ENCODE data around the gene C9orf50.

Gene C9orf50

DNA sequence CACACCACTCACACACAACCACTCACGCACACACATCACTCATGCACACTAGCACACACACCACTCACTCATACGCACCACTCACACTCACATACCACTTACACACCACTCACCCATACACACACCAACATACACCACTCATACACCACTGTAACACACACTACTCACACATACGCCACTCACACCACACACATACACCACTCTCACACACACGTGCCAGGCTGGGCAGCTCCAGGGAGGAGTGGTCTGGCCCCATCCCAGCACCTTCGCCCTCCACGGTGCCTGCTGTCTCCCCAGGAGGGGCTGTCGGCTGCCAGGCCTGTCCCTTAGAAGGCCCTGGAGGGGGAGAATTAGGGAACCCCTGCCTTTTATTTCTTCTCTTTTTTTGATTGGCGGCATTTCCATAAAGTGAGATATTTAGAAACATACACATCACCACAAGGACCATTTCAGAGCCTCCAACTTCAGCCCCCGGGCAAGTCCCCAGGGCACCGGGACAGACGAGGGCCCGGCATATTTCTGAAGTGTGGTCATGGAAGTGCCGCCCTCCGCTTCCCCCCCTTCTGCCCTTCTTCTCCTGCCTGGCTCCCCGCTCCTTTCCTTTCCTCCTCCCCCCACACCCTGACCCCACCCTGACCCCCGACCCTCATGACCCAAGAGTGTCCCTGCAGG is 27.3 kb upstream of the C9orf50 start:
- TF ChIP-seq CTCF (conservative IDR thresholded peaks at IDR 0.05; ENCODE audit: low read depth, low read length): no peak
- no peak for DNase-seq (ENCODE audit: low read depth)
- no peak overlapping the region for H3K4me3 ChIP-seq (ENCODE audit: low read depth, low read length)

DNA sequence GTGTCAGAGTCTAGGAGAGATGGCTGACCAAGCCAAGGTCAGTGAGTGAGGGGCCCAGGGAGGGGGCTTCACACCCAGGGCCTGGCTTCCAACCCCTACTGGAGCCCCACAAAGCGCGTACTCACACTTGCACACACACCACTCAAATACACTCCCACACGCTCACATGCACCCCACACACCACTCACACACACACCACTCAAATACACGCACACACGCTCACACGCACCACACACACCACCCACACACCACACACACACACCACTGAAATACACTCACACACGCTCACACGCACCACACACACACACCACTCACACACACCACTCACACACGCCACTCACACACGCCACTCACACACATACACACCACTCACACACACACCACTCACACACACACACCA is 26.7 kb upstream of the C9orf50 start:
- no peak overlapping the region for H3K4me3 ChIP-seq (ENCODE audit: low read depth, low read length)
- no peak for DNase-seq (ENCODE audit: low read depth)
- no peak for TF ChIP-seq CTCF (conservative IDR thresholded peaks at IDR 0.05; ENCODE audit: low read depth, low read length)

DNA sequence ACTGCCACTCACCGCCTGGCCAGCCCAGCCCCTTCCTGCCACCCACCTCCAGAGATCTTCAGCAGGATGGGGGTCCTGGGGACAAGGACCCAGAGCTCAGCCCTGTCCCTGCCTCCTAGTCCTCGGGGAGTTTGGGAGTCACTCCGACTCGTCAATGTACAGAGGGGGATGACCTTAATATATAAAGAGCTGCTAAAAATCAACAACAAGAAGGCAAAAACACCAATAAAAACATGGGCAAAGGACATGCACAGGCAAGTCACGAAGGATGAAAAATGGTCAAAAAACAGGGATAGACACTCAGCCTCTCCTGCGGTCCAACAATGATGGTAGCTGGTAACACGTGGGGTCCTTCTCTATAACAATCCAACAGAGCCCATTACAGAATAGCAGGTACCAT is 25.8 kb upstream of the C9orf50 start:
- DNase-seq (ENCODE audit: low read depth): no peak
- H3K4me3 ChIP-seq (ENCODE audit: low read depth, low read length): no peak overlapping the region
- TF ChIP-seq CTCF (conservative IDR thresholded peaks at IDR 0.05; ENCODE audit: low read depth, low read length): no peak

- no peak for DNase-seq (ENCODE audit: low read depth)
- TF ChIP-seq CTCF (conservative IDR thresholded peaks at IDR 0.05; ENCODE audit: low read depth, low read length): no peak
- H3K4me3 ChIP-seq (ENCODE audit: low read depth, low read length): no peak overlapping the region
These were observed 25.4 kb upstream of the C9orf50 start for GRCh38 chr9:129646252-129646651.

GRCh38 chr9:129644902-129645301 is 24.0 kb upstream of the C9orf50 start:
- no peak for TF ChIP-seq CTCF (conservative IDR thresholded peaks at IDR 0.05; ENCODE audit: low read depth, low read length)
- no peak for DNase-seq (ENCODE audit: low read depth)
- H3K4me3 ChIP-seq (ENCODE audit: low read depth, low read length): no peak overlapping the region

DNA sequence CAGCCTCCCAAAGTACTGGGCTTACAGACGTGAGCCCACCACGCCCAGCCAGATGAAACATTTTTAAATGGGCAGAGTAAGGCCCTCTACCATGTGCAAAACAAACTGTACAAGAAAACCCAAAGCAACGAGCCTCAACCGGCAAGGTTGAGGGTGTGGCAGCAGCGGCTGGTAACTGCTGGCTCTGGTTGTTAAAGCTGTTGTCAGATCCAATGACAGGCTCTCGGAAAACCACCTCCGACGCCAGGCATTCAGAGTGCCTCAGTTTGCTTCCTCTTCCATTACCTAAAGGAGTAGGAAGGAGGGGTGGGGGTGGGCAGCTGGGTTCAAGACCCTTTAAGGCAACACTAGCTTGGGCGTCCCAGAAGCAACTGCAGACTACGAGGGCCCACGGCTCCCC is 23.5 kb upstream of the C9orf50 start:
- no peak for DNase-seq (ENCODE audit: low read depth)
- TF ChIP-seq CTCF (conservative IDR thresholded peaks at IDR 0.05; ENCODE audit: low read depth, low read length): no peak
- no peak overlapping the region for H3K4me3 ChIP-seq (ENCODE audit: low read depth, low read length)

DNA sequence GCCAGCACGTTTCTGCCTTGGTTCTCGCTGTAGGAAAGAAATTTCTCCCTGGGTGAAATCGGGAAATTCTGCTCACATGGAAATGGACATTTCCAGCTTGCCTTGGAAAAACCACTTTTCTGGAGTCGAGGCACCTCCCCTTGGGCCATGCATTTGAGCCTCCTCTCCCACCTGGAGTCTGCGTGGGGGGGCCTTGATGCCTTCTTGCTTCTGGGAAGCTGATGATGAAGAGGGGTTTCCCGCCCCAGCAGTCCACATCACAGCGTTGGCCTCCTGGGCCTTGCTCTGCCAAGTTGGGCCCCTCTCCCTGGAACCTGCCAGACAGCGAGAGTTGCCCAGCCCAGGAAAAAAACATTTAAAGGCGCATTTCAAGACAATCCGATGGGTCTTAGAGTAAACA is 22.8 kb upstream of the C9orf50 start:
- no peak for DNase-seq (ENCODE audit: low read depth)
- no peak overlapping the region for H3K4me3 ChIP-seq (ENCODE audit: low read depth, low read length)
- no peak for TF ChIP-seq CTCF (conservative IDR thresholded peaks at IDR 0.05; ENCODE audit: low read depth, low read length)
